ENCODE results near the gene SLC6A12.
"Not testable (repeated sequence)": the region's sequence is repeated elsewhere in the genome, so short reads cannot be mapped to it uniquely, and the experiment has no call there.

SLC6A12 gene

DNA sequence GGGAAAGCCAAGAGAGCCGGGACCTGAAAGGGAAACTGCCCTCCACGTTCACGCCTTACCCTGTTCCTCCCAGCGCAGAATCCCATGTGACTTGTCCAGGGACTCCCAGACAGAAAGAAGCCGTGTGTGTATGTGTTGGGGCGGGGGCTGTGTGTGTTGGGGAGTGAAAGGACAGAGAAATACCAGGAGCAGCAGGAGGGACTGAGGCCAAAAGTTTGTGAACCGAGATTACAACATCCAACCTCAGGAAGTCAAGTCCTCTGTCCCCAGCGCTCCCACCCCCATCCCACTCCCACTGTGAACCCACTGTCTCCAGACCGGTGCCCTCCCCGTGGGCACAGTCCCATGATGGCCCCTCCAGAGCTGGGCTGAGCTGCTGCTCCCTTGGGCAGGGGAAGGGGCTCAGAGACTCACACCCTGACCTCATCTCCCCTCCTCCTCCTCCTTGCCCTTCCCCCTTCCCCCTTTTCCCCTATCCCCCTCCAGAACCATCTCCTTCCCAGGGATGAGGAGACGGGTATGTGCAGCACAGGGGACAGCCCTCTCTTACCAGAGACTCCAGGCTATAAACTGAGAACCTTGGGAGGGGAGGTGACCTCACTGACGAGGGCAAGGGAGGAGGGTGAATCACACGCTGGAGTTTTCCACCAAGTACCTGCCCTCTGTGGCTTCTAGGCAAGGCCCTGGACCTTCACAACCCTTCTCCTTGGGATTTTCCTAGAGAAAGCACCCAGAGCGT lies at the start of gene SLC6A12:
Gene SLC6A12 (minus strand): TSS at position 155 of the 739 bp plus-strand sequence. CDS start 4,171 bp downstream, outside the sequence.
- DNase-seq, result no peak

DNA sequence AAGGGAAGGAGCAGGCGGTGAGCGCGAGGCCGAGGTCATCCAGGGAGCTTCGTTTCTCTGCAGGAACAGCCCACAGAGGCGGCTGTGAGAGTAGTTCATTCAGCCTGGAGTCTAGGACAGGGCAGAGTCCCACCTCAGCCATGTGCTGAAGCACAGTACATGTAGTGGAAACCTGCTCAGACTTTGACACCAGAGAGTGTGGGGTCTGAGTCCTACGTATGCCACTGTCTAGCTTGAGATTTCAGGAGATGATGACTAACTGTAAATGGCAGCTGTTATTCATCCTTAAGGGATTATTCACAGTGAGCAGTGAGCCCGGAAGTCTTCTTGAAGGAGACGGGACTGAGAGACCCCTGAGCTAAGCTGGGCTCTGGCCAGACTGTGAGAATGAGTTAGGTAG lies 49.6 kb upstream of the SLC6A12 start:
- no peak for DNase-seq

DNA sequence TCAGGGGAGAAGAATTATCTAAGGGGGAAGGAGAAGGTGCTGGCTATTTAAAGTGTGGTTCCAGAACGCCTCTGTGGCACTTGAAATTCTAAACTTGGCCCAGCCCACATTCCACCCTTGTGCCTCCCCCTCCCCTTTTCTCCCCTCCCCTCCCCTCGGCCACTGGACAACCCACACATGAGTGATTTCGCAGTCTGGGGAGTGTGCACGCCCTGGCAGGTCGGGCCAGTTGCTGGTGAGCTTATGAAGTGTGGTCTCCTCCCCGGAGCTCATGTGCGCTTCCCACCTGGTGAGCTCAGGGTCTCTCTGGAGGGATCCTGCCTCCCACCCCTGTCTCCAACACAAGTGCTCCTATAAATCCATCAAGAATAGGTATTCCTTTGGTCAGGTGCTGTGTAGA lies 48.9 kb upstream of the SLC6A12 start, which contains the start of gene SLC6A13:
Gene SLC6A13 (minus strand): TSS at position 20 of the 400 bp plus-strand sequence. CDS start 2,784 bp downstream, outside the sequence.
- no peak for DNase-seq

DNA sequence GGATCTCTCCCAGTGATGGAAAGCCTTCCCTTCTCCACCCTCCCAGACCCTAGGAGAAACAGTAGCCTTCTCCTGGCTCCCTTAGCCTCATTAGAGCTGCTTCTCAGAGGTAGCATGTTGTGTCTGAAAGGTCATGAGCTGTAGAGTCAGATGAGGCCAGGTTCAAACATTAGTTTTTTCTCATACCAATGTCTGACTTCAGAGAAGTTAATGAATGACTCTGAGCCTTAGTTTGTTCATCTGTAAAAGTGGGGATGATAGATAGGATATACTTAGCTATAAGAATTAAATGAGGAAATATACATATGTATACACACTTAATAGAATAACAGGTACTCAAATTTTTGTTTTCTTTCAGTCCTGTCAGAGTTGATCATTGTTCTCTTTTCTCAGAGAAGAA lies 48.2 kb upstream of the SLC6A12 start:
- DNase-seq, result no peak

DNA sequence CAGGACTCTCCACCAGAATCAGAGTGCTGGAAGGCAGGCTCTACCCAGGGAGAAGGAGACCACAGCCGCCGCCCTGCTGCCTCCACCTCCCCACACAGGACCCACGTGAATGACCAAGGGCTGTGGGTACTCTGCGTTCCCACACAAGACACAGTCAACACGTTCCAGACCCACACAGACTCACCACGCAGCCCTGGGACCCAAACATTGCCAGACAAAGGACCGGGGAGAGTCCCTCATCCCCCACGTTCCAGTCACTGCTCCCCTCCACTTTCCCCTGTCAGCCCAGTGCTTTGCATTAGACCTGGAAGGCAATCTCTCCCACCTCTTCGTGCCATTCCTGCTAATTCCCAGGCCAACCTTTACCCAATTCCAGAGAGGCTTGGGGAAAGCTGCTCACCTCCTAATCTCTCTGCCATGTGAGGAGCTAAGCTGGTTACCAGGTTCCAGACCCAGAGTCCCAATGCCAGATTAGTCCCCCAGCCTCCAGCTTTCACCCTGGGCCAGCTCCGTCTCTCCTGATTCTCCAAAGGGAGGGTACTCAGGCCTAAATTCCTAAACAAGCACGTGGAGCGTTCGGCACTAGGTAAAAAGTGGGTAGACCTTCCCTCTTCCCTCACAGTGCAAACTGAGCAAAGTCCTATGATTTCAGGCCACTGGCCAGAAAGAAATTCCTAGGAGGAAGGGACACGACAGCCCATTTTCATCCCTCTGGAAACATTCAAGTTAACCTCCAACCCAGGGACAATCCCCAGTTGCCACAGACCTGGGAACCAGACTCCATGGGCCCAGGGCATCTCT lies 43.8 kb upstream of the SLC6A12 start:
- DNase-seq, result no peak

DNA sequence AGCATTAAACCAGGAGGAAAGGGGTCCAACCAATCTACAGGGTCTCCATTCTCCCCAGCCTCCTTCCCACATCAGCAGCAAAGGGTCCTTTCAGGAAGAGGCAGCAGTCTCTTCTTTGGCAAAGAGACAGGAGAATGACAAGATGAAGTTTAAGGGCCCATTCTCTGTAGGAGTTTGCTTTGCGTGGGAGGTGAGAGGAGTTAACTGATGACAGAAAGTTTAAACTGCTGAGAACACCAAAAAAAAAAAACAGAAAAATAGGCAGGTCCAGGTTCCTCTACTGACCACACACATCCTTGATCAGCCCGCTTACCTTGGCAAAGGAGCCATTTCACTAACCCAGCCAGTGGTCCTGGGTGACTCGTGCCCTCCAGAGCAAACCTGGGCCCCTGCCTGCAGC lies 43.0 kb upstream of the SLC6A12 start:
- DNase-seq, result no peak

DNA sequence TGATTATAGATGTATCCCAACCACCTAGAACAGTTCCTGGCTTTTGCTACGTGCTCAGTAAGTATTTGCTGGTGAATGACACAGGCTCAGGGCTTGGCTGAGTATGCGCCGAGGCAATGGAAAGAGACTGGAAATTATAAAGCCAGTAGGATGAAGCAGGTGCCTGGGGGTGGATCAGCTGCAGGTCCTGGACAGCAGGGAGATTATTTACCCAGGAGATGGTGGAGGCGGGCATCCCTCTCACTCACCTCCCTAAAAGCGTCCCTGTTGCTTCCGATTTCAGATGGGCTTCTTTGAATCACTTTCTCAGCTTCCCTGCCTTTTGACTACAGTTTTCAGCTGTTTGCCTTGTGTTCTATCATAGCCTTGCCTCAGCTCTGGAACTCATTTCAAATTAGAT lies 42.3 kb upstream of the SLC6A12 start:
- no peak for DNase-seq

DNA sequence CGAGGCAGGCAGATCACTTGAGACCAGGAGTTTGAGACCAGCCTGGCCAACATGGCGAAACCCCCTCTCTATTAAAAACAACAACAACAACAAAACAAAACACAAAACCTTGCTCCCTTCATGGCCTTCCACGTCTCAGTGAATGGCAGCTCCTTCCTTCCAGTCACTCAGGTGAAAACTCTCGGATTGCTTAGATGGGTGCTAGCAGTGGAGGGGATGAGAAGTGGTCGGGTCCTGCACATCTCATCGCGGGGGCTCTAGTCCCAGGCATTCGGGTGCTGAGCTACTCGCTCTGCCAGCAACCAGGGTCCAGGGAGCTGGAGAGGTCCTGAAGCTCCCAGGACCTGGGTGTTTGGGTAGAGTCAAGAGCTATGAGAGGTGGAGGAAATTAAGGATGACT lies 41.0 kb upstream of the SLC6A12 start:
- DNase-seq, result no peak

DNA sequence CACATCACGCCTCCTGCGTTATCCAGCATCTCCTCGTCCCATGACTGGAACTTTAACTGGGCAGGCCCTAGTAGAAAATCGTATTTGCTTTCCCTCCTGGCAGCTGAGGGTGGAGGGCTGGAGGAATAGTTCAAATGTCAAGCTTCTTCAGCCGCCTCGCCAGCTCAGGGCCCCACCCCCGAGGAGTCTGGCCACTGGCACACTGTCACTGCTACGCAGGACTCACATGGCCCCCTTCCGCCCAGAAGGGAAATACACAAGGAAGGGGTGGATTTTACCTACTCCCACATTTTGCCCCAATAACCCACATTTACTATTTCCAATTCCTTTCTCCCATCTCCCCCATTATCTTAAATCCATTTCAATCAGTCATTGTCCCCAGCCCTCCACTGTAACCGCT lies 40.1 kb upstream of the SLC6A12 start:
- no peak for DNase-seq

DNA sequence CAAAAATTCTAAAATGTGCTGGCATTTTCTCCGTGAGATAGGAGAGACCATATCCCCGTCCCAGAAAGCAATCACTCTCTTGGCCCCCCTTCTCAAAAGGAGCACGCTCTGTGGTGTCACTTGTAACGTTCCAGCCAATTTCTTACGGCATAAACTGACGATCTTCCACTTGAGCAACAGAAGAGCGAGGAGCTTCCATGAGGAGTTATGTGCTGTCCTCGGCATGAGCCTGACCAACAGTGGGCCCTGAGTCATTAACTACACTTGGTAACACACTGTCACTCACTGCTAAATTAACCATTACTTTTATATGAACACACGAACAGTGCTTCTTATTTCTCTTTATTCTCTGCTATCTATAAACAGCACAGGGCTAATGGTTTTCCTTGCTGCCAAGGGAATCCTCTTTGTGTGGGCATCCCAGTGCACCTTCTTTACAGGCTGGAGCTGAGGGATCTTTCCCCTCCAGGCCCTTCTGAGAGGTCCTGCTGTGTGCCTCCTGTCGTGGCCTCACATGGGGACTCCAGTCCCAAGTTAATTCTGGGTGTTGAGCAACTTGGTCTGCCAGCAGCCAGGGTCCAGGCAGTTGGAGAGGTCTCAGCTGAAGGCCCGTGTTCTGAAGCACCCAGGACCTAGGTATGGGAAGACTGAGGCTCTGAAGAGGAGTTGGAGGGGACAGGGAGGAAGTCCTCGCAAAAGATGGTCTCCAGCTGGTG lies 39.3 kb upstream of the SLC6A12 start:
- DNase-seq, result no peak

DNA sequence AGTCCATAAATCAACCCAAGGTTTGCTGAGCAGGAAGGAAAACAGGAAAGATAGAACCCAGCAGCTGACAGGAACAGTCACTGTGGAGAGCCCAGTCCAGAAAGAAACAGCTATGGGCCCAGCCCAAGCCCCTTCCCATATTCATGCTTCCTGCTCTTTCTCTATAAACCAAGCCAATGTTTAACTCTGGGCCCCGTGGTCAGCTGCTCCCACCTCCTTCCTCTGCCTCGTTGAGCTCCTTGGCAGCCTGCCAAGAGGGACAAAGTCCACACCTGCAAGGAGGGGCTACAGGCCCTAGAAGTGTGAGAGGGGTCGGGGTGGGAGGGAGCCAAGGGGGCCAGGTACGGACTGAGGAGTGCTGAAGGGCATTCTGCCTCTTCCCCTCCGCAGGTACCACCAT lies 38.7 kb upstream of the SLC6A12 start:
- no peak for DNase-seq

DNA sequence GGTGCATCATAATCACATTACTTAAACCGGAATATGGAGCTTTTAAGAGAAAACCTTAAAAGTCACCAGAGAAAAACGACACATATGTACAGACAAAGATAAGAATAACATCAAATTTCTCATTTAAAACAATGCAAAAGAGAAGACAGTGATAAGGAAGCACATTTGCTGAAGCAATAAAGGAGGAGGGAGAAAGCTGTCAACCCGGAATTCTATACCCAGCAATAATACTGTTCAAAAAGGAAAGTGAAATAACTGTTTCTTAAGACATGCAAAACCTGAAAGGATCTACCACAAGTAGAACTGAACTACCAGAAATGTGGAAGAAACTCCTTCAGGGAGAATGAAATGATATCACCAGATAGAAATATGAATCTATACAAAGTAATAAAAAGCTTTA lies 33.3 kb upstream of the SLC6A12 start:
- no peak for DNase-seq

DNA sequence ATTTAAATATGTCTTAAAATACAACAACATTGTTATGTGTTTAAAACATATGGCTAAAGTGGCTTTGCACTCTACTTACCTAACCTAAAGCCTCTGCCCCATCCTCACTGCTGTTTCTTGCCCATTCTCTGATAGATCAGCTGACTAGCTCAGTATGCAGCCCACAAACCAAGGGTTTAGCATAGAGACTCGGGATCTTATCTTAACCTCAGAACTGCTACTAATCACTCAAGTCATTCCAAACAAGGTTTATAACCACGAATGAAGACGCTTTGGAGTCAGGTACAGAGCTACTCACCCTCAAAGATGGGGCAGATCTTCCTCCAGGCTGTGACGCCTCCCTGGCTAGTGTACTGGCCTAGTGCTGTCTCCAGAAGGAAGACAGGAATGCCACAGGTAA lies 29.4 kb upstream of the SLC6A12 start:
- no peak for DNase-seq

DNA sequence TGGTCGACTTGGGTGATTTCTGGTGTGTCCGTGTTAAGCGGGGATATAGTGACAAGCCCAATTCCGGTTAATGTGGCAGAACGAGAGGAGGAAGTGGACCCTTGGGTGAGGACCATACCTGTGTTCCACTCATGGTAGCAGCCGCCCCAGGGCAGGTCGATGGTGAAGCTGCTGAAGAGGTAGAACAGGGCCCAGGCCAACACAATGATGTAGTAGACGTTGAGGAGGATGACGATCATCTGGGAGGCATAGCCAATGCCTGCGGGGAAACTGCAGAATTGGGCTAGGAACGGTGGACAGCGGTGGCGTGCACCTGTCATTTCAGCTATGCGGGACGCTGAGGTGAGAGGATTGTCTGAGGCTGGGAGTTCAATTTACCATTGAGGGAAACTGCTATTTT lies 28.5 kb upstream of the SLC6A12 start:
- DNase-seq, result no peak

DNA sequence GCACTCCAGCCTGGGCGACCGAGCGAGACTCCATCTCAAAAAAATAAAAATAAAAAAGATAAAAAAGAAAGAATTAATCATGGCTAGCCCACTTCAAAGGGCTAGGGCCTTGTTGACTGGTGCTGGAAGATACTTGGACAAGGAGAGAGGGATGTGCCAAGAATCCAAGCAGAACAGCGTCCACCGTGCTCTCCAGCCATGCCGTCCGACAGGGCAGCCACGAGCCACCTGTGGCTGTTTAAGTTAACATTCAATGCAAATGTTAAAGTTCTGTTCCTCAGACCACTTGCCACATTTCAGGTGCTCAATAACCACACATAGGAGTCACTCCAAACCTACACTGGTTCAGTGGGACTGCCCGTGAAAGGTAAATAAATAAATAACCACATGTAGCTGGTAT lies 27.3 kb upstream of the SLC6A12 start:
- no peak for DNase-seq

DNA sequence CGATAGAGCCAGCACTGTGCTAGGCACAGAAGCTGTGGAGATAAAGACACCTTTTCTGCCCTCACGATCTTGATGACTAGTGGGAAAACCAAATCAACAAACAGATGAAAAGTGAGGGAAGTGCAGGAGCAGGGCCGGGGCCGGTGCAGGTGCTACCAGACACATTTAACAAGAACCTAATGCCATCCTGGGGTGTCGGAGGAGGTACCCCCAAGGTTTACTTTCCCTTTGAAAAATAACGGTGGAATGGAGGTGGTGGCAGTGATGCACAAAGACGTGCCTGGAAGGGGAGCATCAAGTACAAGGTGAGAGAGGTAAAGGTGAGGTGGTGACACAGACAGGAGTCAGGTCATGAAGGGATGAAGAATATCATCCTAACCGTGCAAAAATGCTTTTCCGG lies 26.6 kb upstream of the SLC6A12 start:
- DNase-seq, result no peak

DNA sequence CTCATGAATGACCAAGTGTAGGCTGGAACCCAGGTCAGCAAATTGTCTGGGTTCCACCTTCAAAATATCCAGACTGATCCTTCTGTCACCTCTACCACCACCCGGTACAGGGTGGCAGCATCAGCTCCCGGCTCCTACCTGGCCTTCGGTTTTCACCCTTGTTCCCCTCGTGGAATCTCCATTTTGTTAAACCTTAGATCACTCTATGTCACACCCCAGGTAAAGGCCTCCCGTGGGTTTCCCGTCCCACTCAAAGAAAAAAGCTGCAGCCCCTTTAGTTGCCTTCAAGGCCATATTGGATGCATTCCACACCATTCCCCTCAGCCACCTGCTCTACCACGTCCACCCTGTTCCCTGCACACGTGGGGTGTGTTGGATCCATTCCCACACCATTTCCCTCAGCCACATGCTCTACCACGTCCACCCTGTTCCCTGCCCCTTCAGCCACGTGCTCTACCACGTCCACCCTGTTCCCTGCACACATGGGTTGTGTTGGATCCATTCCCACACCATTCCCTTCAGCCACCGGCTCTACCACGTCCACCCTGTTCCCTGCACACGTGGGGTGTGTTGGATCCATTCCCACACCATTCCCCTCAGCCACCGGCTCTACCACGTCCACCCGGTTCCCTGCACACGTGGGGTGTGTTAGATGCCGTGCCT lies 24.9 kb upstream of the SLC6A12 start:
- DNase-seq, result no peak

DNA sequence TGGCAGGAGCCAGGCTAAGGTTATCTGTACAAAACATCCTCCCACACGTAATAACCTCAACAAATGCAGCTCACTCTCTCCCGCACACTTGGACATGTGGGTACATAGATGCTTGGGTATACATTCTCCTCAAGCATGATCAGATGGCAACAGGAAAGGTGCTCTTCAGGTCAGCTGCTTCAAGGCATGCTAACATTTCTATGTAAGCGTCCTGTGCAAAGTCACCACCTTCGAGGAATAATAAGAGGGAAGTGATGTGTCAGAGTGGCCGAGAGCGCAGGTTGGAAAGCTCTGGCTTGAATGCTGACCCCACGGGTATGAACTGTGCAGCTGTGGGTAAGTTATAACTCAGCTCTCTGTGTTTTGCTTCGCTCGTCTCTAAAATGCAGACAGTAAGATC lies 24.2 kb upstream of the SLC6A12 start:
- no peak for DNase-seq

DNA sequence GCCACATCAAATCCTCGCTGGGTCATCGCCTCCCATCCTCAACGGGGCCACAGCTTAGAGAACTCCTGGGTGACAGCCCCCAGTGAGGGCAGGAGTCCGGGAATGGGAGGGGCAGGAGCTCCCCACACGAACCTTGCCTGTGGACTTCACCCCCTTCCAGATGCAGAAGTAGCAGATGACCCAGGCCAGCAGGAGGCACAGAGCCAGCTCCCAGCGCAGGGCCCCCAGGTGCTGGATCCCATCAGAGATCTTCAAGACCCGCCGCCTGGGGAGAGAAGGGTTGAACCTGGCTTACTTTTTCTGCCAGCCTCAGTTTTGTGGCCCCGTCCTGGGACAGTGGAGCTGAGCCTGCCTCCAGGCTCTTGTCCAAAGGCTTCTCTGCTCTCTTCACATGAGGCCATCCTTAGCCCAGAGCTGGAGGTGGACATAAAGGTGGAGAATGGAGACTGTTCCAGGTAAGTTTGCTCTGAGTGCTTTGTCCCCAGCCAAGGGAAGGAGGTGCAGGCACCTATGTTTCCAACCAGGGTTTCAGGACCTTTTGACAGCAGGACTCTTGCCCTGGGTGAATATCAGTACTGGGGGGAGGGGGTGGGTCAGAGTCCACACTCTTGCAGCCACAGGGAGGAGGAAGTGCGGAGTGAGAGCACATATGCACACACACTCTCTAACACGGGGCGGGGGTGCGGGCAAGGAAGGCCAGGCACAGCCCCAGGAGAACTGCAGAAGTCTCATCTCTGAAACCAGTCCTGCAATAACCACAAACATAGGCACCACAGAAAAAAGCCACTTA lies 23.3 kb upstream of the SLC6A12 start:
- DNase-seq, result no peak

DNA sequence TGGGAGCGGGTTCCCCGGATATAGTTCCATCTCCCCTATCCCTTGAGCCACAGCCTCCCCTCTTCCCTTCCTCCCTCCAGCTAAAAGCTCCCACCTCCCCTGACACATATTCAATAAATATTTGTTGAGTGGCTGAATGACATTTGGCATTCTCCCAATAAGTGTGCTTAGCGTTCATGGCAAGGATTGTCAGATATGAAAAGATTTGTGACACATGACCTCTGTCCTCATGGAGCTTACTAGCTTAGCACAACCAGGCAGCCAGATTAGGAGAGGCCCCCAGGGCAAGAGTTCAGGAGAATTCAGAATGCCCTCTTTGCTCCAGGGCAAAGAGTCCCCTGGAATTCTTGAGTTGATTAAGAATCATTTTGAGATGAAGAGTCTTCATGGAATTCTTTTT lies 22.5 kb upstream of the SLC6A12 start:
- DNase-seq, result no peak

DNA sequence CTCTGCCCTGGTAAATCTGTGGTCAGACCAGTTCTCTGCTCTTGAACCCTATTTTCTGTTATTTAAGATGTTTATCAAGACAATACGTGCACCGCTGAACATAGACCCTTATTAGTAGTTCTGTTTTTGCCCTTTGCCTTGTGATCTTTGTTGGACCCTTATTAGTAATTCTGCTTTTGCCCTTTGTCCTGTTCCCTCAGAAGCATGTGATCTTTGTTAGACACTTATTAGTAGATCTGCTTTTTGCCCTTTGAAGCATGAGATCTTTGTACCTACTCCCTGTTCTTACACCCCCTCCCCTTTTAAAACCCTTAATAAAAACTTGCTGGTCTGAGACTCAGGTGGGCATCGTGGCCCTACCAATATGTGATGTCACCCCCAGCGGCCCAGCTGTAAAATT lies 22.0 kb upstream of the SLC6A12 start:
- DNase-seq, result not testable (repeated sequence)

DNA sequence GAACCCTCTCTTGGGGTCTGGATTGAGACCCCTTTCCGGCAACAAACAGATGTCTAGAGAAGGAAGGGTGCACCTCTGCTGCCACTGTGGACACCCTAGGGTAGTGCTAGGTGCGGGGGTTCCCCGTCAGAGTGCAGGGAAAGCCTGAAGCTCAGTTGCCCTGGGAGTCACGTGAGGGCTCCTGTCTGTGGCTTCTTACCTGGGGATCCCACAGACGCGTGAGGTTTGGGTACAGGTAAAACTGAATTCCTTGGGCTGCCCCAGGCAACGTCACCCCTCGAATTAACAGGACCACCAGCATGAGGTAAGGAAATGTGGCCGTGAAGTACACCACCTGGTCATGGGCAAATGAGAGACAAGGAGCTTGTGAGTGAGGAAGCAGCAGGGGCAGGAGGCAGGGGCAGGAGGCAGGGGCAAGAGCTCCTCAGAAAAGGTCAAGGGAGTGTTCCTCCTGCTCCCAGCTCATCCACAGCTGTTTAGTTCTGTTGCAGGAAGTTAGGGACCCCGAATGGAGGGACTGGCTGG lies 21.0 kb upstream of the SLC6A12 start:
- DNase-seq, result no peak

All from activated gamma-delta T cell treated with Interleukin-2 at 50 U/mL for 16 hours (primary cell).